Spleen (tissue), 7 donors: ENCODE results near the gene PGP.

Source experiments
- CTCF ChIP-seq, 11 experiments: fragments of 200-600 bp in 7 of 11; fragments of 450-650 bp in 4 of 11; sonication (generic) in 4 of 11; IDR thresholded peaks in 8 of 11; conservative IDR thresholded peaks in 3 of 11; 1 replicate in 7 of 11; 2 replicates in 4 of 11; pipeline versions ENCODE4 v1.4.0 to v1.8.0; 2016 to 2021; ENCODE audit warnings: antibody characterized with exemption in 11 of 11, inconsistent platforms in 4 of 11, mild to moderate bottlenecking in 1 of 11
- POLR2A ChIP-seq, 3 donors: fragments of 450-650 bp; IDR thresholded peaks; one replicate each; pipeline ENCODE4 v1.5.1; 2017; ENCODE audit warnings: antibody characterized with exemption in 3 of 3, mild to moderate bottlenecking in 1 of 3
- POLR2AphosphoS5 ChIP-seq, 3 donors: sonication (generic); formaldehyde crosslinking; IDR thresholded peaks; one replicate each; pipeline ENCODE4 v1.5.1; 2017; ENCODE audit warnings: antibody characterized with exemption in 3 of 3
- donor health status: DM: no; HTN: no; CAD: no; lungs with moderate emphysema.
- donor health status: DM: no; HTN: no; CAD: no.
- donor health status: DM: no; HTN: no; CAD: no.

GRCh38 chr16:2253293-2253692 lies 38.7 kb upstream of the PGP start:
- TF ChIP-seq CTCF (IDR thresholded peaks at IDR 0.05 in 8 of 11, conservative IDR thresholded peaks at IDR 0.05 in 3 of 11) (no peak), POLR2A (IDR thresholded peaks at IDR 0.05) (no peak), POLR2AphosphoS5 (IDR thresholded peaks at IDR 0.05) (peak in 1 of 3 donors; percentile 26)
